ENCODE data around the gene FAM8A1.

- no peak for TF ChIP-seq EP300 (IDR thresholded peaks at IDR 0.05)
- TF ChIP-seq CTCF (IDR thresholded peaks at IDR 0.05), result no peak
- no peak for TF ChIP-seq POLR2AphosphoS5 (IDR thresholded peaks at IDR 0.05)
These were observed 10.7 kb downstream of the FAM8A1 start for GRCh38 chr6:17610835-17611234.

All from suprapubic skin (tissue), 4 donors.